ENCODE data around the gene SGCG. TPM values are rescaled to one million over a fixed set of nuclear protein-coding genes. Genes with fewer than 3 reads are reported as not detected.

The SGCG gene, protein sequence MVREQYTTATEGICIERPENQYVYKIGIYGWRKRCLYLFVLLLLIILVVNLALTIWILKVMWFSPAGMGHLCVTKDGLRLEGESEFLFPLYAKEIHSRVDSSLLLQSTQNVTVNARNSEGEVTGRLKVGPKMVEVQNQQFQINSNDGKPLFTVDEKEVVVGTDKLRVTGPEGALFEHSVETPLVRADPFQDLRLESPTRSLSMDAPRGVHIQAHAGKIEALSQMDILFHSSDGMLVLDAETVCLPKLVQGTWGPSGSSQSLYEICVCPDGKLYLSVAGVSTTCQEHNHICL
- total RNA-seq: not detected in 2 replicates

GRCh38 chr13:23180711-23181110 is at the start of gene SGCG:
SGCG (plus strand) TSS chr13:23180979; CDS start chr13:23203695, 22,716 bp downstream.

Measured in dermis lymphatic vessel endothelial cell (primary cell).